ENCODE results near the gene CHST15. TPM values are rescaled to one million over a fixed set of nuclear protein-coding genes. Genes with fewer than 3 reads are reported as not detected.

The CHST15 gene
- total RNA-seq, 1 experiment from 2014 or later = 17.1 TPM

DNA sequence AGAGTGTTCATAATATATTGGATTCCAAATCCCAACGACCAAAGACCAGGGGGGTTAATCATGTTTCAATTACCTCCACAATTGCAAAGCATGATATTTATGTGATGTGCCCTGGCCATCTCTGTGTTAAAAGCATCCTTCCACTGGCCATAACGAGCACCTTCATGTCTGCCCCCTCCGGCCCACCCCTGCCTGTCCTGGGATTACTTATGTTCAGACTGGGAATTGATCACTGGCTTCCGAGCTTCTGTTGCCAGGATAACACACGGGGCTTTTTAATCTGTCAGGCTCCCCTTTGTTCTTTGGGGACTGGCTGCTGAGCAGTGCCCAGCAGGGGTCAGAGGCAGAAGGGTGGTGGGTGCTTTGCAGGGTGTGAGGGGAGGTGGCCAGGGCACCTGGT is 13.7 kb upstream of the CHST15 start:
- CTCF ChIA-PET = no interaction called here

DNA sequence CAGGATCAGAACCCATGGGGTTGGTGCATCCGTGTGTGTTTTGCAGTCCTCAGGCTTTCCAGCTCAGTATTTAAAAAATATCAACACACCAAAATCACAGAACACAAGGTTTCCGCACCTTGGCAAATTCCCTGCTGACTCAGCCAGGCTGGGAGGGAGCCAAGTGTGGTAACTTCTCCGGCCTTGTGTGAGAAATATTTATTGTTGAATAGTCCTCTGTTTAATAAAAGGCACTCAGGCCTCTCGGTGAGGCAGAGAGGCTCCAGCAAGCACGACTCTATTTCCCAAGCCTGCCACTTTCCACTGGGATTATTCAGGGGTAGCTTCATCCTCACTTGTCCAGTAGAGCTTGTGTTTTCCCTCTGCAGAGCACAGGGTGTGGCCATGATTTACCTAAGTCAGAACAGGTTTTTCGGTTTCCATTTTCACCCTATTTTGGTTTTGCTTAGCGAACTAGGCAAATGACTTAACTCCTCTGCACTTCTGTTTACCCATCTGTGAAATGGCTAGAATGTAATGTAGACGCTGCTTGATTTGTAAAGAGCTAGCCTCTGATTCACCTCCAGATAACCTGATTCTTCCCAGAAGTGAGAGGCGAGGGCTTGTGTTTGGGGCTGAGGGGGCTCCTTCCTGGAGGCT is 13.0 kb upstream of the CHST15 start:
- no TSS peak for BruUV-seq (replicated peaks)
- H3K9me3 ChIP-seq (ENCODE audit: low read length) = no peaks in the 10 kb centered on the region
- peak overlapping the region; percentile 53 for H3K4me3 ChIP-seq (ENCODE audit: low read length)
- TF ChIP-seq EZH2 (IDR thresholded peaks at IDR 0.05; ENCODE audit: low read length, unreplicated experiment) (no peak), EZH2phosphoT487 (IDR thresholded peaks at IDR 0.05; ENCODE audit: borderline replicate concordance, low read length) (no peak)
- TF ChIP-seq, protein P1, sequence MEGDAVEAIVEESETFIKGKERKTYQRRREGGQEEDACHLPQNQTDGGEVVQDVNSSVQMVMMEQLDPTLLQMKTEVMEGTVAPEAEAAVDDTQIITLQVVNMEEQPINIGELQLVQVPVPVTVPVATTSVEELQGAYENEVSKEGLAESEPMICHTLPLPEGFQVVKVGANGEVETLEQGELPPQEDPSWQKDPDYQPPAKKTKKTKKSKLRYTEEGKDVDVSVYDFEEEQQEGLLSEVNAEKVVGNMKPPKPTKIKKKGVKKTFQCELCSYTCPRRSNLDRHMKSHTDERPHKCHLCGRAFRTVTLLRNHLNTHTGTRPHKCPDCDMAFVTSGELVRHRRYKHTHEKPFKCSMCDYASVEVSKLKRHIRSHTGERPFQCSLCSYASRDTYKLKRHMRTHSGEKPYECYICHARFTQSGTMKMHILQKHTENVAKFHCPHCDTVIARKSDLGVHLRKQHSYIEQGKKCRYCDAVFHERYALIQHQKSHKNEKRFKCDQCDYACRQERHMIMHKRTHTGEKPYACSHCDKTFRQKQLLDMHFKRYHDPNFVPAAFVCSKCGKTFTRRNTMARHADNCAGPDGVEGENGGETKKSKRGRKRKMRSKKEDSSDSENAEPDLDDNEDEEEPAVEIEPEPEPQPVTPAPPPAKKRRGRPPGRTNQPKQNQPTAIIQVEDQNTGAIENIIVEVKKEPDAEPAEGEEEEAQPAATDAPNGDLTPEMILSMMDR (conservative IDR thresholded peaks at IDR 0.05; ENCODE audit: low read depth, low read length) = no peak
- no peaks in the 10 kb centered on the region for H3K36me3 ChIP-seq (ENCODE audit: low read depth, low read length)
- no peaks in the 10 kb centered on the region for H3K9me2 ChIP-seq (replicated peaks; ENCODE audit: low read length)
- peak; percentile 91 for DNase-seq
- CTCF ChIA-PET = interaction anchor here (0.6 to 1.3 kb wide), 3 partner anchors 27 to 355 kb away, joined by 3 to 5 read pairs (median 3); partner anchors contain the start of gene LHPP
- H3K4me1 ChIP-seq (ENCODE audit: insufficient read depth, low read length) = peaks cover 26% of the 10 kb centered on the region
- no peaks in the 10 kb centered on the region for H3K79me2 ChIP-seq (ENCODE audit: low read length)
- no peaks in the 10 kb centered on the region for H3K27me3 ChIP-seq (ENCODE audit: low read length)
- no peaks in the 10 kb centered on the region for H3F3A ChIP-seq (ENCODE audit: low read length, unreplicated experiment)
- peak overlapping the region; percentile 32; the same call in 1 of the 2 replicates for H2AFZ ChIP-seq (ENCODE audit: low read length)
- H3K27ac ChIP-seq (ENCODE audit: low read length) = peak overlapping the region; percentile 78
- peak overlapping the region; percentile 81 for H3K4me2 ChIP-seq (ENCODE audit: low read length)
- H4K20me1 ChIP-seq (ENCODE audit: low read length) = no peaks in the 10 kb centered on the region
- peak; percentile 77 for ATAC-seq
- intact Hi-C loops (cut with micrococcal nuclease) = loop anchor here (1.0 to 5.0 kb wide), 4 partner anchors 14 to 111 kb away; partner anchors contain the start of gene CHST15
- peak overlapping the region; percentile 24; the same call in 1 of the 2 replicates for H3K9ac ChIP-seq (ENCODE audit: low read length)
- POLR2A ChIA-PET (ENCODE audit: unreplicated experiment) = interaction anchor here (0.6 kb wide), 1 partner anchor 46 kb away, joined by 3 read pairs; no protein-coding TSS in a partner anchor

More for the DNA sequence above, 13.7 kb upstream of the CHST15 start:
- Histone ChIP-seq H3K4me2 (ENCODE audit: low read length) (peak overlapping the region; percentile 81), H3K9ac (ENCODE audit: low read length) (peak overlapping the region; percentile 24; the same call in 1 of the 2 replicates), H3K9me2 (replicated peaks; ENCODE audit: low read length) (no peaks in the 10 kb centered on the region), H3K36me3 (ENCODE audit: low read depth, low read length) (no peaks in the 10 kb centered on the region), H3K27ac (ENCODE audit: low read length) (peak overlapping the region; percentile 78), H3K79me2 (ENCODE audit: low read length) (no peaks in the 10 kb centered on the region), H2AFZ (ENCODE audit: low read length) (no peak overlapping the region), H3F3A (ENCODE audit: low read length, unreplicated experiment) (no peaks in the 10 kb centered on the region), H3K27me3 (ENCODE audit: low read length) (no peaks in the 10 kb centered on the region), H3K4me1 (ENCODE audit: insufficient read depth, low read length) (peaks cover 26% of the 10 kb centered on the region), H4K20me1 (ENCODE audit: low read length) (no peaks in the 10 kb centered on the region), H3K4me3 (ENCODE audit: low read length) (peak overlapping the region; percentile 53; the same call in 1 of the 2 replicates), H3K9me3 (ENCODE audit: low read length) (no peaks in the 10 kb centered on the region)
- ATAC-seq (no peak), DNase-seq (no peak)
- intact Hi-C loops (cut with micrococcal nuclease) = loop anchor here (2.0 to 5.0 kb wide), 3 partner anchors 14 to 46 kb away; partner anchors contain the start of gene CHST15
- POLR2A ChIA-PET (ENCODE audit: unreplicated experiment) = no interaction called here
- TF ChIP-seq, protein P1 (conservative IDR thresholded peaks at IDR 0.05; ENCODE audit: low read depth, low read length) = no peak
- no peak for TF ChIP-seq EZH2phosphoT487 (IDR thresholded peaks at IDR 0.05; ENCODE audit: borderline replicate concordance, low read length)
- TF ChIP-seq EZH2 (IDR thresholded peaks at IDR 0.05; ENCODE audit: low read length, unreplicated experiment) = no peak
- no TSS peak for BruUV-seq (replicated peaks)

All from PC-3 (cell line).